Limb (tissue), 2 donors: ENCODE measurements around the gene UBQLN4.

Experiments used
- DNase-seq, 2 donors: peaks; one replicate each; pipeline ENCODE4 v3.0.0-alpha.2; 2016; ENCODE audit errors: extremely low spot score in 2 of 2

UBQLN4 gene

DNA sequence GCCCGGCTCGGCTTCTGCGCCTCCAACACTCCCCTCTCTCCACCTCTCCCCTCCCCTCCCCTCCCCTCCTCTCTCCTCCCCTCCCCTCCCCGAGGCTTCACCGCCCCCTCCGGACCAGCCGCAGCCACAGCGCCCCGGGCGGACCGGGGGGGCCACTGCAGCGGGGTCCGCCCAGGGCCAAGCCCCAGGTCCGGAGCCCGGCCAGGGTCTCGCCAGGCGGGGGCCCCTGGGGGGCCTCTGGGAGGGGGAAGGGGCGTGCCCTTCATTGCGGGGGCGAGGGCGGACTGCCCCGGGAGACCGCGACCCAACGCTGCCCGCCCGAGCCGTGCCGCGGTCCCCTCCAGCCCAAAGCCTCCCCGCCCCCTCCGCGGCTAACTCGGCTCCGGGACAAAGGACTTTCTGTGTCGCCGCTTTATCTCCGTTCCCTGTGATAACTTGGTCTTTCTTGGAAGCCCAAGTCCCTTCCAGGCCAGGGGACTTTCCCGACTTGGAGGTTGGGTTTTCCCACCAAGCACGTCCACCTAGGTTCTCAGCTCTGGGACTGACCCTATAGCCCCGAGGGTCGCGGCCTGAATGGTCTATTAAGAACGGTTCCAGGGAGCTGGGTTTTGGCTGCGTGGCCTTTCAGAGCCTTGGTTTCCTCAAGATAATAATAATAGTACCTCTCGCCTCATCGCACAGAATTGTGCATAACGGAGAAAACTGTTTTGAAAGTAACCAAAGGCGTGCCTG lies at the start of gene UBQLN4:
TSS of gene UBQLN4 (minus strand) at position 31 of the 732 bp plus-strand sequence. CDS start 97 bp downstream, outside the sequence.
- DNase-seq, result peak; percentile 84 to 95

DNA sequence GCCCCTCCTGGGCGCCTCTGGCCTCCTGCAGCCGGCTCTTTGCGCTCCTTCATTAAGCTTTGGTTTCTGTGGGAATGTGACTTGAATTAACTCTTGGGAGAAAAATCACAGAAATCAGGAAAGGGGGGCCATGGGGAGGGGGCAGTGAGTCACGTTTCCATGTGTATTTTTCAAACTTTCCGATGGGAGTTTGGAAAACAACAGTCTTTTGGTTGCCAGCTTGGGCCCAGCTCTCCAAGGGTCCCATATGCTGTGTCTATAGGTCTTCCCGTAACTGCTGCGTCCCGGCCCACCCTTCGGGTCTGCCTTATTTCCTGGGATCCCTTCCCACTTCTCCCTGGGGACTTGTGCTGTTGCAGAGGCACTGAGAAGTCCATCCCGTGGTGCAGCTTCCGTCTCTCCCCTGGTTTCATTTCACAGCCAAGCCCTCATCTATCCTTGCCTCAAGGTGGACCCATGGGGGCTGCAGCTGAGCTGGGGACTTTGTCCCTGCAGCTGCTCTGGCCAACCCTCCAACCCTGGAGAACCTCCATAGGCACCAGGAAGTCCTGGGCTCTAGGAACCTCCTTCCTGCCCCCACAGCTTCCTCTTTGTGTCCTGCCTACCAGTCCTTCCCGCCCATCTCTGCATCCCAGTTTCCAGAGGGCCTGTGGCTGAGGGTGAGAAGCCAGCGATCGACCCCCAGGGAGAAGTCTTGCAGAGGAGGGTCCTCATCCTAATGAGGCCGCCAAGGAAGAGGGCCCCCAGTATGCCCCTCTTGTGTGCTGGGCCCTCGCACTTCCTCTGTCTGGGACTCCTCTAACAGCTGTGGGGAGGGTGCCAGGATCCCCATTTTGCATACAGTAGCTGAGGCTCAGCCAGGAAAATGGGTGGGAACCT lies 49.3 kb upstream of the UBQLN4 start:
- peak in 1 of 2 donors; percentile 54 for DNase-seq

DNA sequence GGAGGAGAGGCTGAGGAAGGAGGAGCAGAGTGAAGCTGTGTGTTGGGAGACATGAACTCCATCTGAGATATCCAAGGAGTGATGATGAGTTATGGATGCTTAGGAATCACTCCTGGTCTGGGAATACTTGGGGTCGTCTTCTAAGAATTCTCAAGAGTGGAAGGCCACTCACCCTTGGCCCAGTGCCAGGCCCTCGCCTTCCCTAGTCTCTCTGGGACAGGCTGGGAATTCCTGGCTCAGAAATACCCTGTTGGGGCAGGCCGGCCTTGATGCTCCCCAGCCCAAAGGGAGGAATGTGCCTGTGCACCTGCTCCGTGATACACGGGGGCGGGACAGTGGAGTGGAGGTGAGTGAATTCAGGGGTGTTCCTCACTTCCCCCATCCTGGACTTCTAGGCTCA lies 48.3 kb upstream of the UBQLN4 start:
- DNase-seq, result no peak

DNA sequence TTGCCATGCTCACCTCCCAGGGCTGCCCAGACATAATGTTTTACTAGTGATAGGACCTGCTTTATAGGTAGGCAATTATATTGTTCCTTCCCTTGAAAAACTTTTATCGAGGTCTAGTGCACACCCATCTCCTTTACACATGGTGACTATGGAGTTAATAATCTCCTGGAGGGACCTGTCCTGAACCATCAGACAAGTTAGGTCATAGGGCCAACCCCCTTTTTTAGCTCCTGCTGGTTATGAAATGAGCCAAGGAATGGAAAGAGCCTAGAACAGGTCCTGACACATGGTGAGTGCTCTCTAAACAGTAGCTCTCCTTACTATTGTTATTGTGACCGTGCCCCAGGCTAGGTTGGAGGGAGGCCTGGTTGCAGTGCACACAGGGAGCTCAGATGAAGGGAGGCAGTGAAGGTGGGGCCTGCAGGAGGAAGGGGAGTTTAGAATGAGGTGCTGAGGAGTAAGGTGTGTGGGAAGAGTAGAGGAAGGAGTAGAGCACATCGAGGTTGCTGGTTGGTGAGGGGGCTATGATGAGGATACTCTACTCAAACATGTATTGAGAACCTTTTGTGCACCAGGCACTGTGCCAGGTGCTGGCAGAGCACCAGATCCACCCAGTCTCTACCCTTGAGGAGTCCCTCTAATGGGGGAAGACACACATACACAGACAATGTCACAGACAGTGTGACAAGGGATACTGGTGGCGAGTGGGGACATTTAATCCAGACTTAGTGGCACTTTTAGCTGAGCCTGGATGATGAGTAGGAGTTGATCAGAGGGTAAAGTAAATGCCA lies 46.8 kb upstream of the UBQLN4 start:
- DNase-seq, result no peak

DNA sequence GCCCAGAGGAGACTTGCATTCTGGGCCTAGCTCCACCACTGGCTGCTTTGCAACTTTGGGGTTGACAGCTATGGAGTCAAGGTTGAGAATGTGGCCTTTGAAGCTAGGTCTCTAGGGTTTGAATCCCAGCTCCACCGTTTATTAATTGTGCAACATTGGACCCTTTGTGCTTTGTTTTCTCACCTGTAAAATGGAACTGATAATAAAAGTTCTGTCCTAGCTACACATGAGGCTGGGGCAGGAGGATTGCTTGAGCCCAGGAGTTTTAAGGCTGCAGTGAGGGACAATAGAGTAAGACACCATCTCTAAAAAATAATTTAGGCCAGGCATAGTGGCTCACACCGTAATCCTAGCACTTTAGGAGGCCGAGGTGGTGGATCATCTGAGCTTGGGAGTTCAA lies 45.7 kb upstream of the UBQLN4 start:
- DNase-seq, result no peak

DNA sequence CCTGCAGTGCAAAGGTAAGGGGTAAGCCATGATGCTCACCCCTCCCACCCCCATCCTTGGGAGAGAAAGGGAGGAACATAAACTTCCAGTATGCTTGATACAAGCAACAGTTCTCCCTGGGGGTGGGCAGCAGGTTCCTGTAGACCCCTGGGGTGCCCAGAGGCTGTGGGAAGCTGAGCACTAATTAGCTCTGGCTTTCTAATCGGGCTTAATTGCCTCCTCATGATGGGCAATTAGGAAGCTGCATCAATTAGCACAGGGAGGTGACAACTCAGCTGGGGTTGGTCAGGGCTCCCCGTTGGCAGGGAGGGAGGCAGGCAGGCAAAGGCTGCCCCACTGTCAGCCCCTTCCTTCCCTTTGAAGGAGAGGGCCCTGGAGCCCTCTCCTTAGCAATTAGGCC lies 45.2 kb upstream of the UBQLN4 start:
- DNase-seq, result no peak

DNA sequence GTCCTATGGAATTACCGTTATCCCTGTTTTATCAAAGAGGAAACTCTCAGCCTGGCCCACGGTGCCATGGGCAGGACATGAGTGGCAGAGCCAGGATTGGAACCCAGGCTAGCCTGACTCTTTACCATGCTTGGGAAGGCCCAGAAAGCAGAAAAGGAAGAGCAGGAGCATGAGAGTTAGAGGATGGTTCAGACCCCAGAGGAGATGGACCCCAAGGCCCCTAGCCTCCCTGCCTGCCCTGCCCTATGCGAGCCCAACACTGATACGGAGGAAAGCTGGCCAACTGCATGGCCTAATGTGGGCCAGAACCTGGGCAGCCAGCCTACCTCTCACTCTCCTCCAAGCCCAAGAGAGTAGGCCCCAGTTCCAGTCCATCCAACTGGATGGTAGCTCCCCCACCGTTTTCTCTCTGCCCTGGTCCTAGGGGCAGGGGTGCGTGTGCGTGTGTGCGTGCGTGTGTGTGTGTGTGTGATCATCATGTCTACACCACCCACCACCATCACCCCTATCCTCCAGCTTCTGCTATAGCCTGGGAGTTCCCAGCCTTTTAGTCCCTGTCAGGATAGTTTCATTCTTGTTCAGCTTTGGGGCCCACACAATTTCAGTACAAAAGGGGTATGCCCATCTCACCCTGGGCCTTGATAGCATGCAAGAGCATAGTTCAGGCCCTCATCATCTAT lies 44.0 kb upstream of the UBQLN4 start:
- DNase-seq, result no peak

DNA sequence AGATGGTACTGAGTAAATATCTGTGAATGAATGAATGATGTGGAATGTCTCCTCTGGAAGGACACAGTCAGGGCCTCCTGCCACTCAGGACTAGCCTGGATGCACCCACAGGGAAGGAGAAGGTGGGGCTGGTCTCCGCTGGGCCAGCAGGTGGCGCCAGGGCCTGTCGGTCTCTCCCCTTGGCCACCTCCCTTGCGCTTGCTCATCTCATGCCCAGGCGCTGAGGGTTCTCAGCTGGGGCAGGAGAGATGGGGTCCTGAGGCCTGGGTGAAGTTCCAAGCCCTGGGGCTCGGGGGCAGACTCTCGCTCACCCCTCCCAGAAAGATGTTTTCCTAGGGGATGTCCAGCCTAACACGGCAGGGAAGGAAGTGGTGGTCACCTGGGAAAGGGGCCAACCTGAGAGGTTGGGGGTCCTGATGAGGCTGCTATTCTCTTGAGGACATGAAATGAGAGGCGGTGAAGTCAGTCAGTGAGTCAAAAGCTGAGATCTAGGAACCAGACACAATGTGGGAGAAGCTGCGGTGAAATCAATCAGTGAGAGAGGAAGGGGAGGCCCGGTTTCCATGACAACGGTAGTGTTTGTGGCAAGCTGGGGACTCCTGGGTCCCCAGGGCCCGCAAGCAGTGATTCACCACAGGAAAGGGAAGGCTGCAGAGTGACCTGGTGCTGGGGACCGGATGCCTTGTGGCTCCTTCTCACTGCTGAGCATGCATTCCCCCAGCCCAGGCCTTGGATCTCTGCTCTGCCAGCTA lies 43.2 kb upstream of the UBQLN4 start:
- DNase-seq, result peak in 1 of 2 donors; percentile 90

DNA sequence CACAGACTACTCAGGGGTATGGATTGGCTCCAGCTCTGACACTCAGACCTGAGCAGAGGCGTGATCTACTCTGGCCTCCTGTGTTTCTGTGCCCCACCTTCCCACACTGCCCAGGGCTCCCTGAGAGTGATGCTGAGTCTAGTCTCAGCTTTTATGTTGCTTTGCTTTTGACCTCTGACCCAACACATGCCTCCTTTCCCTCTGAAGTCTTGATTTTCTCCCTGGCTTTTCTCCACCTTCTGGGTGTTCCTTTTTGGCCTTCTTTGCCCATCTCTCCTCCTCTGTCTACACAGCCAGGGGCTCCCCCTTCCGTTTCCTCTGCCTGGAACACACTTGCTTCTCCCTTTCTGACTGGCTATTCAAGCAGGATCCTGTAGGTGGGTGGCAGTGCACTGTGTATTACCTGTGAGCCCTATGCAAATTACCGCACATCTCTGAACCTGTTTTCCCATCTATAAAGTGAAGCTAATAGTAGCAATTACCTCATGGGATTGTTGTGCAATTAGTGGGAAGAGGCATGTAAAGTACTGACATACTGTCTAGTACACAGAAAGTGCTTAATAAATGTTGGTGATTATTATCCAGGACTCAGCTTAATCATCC lies 42.4 kb upstream of the UBQLN4 start:
- no peak for DNase-seq

DNA sequence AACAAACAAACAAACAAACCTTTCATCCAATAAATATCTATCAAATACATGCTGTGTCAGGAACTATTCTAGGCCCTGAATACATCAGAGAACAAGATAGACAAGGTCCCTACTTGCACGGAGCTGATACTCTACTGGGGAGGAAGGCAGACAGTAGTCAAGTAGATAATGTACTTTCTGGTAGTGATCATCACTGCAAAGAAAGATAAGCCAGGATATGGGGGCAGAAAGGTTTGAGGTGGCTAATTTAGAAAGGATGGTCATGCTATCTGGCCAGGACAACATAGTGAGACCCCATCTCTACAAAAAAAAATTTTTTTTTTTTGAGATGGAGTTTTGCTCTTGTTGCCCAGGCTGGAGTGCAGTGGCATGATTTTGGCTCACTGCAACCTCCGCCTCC lies 38.0 kb upstream of the UBQLN4 start:
- no peak for DNase-seq

DNA sequence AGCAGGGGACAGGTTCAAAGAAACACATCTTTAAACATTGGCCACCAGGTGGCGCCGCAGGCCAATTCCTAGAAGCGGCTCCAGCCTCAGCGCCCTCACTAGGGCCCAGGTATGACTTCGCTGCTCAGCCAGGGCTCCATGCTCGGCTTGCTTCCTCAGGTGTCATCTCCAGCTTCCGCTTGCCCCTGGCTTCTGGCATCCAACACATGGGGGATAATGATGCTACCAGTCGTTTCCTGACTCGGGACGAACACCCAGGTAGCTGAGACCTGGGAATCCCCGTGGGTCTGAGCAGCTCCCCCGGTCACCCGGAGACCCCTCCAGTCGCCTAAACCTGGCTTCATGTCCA lies 37.2 kb upstream of the UBQLN4 start:
- peak; percentile 81 to 88 for DNase-seq

DNA sequence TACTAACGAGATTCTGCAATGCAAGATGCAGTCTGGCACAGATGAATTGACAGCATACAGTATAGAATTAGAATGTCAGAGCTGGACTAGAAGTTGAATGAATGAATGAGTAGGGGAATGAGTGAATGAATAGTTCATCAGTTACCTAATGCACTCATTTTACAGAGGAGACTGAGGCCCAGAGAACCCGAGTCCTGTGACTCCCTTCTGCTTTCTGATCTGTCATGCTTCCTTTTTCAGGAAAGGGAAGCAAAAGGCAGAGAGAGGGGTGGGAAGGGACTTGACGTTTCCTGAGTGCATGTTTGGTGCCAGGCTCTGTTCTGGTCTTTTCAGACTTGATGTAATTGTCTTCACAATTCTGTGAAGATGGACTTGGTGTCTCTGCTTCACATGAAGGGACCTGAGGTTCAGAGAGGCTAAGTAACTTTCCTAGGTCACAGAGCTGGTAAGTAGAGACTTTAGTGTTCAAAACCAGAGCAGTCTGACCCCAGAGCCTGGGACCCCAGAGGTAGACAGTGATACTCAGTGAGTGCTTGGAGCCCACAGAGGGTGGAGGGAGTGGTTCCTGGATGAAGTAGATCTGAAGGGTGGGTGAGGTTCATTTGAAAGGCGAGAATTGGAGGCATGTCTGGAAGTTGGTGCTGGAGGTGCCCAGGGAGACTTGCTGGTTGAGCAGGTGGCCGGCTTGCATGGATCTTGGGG lies 36.7 kb upstream of the UBQLN4 start:
- no peak for DNase-seq

DNA sequence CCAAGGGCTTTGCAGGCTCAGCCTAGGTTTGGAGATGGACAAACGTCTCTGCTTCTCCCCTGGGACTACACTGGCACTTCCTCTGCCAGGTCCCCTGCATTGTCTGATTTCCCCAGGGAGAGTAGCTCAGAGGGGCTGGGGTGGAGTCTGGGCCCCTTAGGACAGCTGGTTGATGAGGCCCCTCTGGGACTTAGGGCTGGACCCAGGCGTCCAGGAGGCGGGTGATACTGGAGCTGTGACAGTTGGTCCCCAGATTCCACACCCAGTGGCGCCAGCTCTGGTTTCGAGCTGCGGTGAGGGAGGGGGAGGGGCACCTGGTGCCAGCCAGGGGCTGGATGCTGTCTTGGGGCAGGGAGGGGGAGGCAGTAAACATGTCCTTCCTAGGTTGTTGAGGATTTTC lies 36.1 kb upstream of the UBQLN4 start:
- no peak for DNase-seq

DNA sequence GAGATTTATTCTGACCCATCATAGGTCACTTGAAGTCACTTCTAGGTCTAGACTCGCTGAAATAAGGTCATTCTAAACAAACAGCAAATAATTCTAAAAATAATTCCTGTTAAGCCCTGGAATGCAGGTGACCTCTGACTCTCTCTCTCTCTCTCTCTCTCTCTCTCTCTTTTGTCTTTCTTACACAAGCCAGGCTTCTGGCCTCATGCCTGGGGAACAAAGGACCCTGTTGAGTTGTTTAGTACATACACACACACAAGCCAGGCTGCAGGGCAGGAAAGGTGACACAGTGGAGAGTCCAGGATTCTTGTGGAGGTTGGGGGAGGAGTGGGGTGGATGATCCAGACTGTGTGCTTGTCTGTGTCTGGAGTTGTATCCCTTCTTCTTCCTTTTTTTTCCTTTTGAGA lies 32.7 kb upstream of the UBQLN4 start:
- DNase-seq, result no peak

DNA sequence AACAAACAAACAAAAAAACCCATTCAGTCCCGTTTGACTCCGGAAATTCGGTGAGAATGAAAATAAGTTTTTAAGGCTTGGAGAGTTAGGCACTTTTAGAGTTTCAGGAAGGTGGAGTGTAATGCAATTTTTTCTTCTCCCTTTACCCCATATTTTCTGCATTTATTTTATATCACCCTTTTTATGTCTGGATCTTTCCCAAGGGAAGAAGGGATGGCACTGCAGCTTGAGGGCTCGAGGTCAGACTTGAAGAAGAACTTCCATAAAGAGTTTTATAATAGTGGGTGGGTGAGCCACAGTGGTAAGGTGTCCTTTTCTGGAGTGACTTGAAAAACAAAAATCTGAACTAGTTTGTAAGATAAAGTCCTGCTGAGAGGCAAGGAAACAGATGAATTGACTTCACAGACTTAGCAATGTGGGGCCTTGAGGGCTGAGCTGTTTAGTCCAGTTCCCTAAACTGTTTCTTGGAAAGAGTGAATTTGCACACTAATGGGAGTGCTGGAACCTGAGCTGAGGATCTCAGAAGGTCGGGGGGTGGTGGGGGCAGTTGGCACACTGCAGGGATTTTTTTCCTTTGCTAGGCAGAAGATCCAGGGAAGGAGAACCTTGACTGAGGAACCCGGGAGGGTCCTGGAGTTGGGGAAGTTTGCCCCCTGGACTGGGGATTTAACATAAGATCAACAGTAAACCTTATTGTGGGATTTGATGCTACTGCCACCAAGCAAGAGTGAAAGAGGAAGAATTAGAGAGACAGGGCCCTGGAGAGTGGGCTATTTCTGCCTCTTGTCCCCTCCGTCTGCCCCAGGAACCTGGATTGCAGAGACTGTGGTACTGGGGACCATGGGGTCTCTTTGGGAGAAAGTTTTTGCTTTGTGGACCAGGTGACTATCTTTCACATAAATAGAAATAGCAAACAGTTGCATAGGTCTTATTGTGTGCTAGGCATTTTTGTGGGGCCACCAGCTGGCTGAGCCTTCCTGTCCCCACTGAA lies 30.5 kb upstream of the UBQLN4 start:
- no peak for DNase-seq

DNA sequence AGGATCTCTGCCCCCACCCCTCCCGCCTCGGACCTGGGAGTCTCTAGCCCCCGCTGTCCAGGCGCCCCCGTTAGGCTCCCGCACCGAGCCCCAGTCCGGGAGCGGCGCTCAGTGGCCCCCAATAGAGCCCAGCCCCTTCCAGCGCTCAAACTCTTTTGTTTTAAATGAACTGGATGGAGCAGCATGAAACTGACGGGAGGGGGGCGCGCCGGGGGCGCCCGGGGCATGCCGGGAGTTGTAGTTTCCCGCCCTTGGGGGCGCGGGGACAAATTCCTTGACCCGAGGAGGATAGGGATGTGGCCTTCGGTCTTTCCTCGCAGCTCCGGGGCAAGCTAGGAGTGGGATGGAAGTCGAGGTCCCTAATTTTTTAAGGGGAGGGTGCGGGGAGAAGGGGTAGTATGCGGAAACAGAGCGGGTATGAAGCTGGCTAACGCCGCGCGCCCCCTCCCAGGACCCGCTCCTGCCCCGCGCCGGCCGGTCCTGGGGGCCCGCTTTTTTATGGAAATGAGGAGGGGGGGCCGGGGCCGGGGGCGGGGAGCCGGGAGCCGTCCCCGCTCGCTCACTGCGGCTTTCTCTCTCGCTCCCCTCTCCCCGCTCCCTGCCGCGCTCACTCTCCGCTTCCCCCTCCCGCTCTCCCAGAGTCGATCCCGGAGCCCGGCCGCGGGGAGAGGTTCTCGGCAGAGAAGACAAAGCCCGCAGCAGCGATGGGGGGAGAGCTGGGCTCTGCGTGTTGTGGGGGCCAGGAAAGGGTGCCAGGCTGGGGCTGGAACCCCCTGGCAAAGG lies 28.9 kb upstream of the UBQLN4 start, which contains the start of gene MEX3A:
TSS of gene MEX3A (minus strand) at position 157 of the 783 bp plus-strand sequence. CDS start 467 bp downstream, outside the sequence.
- DNase-seq, result peak; percentile 89 to 97

DNA sequence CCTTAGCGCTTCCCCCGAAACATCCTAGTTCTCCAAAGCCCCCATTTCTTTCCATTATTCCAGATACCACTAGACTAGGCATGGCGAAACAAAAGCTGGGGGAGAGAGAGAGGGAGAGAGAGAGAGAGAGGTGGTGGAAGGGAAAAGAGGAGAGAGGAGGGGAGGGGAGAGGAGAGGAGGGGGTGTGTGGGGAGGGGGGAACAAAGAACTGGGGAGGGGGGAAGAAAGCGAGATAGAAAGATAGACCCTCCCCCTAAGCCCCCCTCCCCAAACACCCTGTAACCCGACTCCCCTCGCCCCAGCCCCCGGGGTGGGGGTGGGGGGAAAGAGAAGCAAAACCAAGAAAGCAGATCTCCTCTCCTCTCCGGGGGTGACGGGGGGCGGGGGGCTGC lies 28.3 kb upstream of the UBQLN4 start:
- peak in 1 of 2 donors; percentile 61 for DNase-seq
